GM19324 (cell line): Measurements from ENCODE around the gene CDKAL1.
"Not testable (repeated sequence)": the region's sequence is repeated elsewhere in the genome, so short reads cannot be mapped to it uniquely, and the experiment has no call there.

Source experiments
- ATAC-seq: cut with Tn5 transposase; IDR thresholded peaks from one replicate; pipeline ENCODE4 v1.9.1; 2021; ENCODE audit warnings: mild to moderate bottlenecking, moderate library complexity; ENCODE audit not compliant: unreplicated experiment, low FRiP score

CDKAL1 gene

DNA sequence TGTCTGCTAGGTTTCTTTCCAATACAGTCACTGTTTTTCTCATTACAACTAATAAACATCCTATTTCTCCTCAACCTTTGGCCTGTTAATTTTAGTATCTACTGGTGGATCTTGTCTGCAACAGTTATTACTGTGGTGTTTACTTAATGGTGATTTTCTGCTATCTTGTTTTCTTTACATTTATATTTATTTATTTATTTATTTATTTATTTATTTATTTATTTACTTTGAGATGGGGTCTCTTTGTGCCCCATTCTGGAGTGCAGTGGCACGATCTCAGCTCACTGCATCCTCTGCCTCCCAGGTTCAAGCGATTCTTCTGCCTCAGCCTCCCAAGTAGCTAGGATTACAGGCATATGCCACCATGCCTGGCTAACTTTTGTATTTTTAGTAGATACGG, 15.1 kb downstream of the CDKAL1 start:
- ATAC-seq = not testable (repeated sequence)

- no peak for ATAC-seq
Observed at GRCh38 chr6:20554326-20554725, 20.1 kb downstream of the CDKAL1 start.

GRCh38 chr6:20554817-20555216, 20.6 kb downstream of the CDKAL1 start:
- ATAC-seq = no peak

GRCh38 chr6:20559924-20560551, 25.8 kb downstream of the CDKAL1 start:
- no peak for ATAC-seq

- ATAC-seq = no peak
Observed at GRCh38 chr6:20563377-20563776, 29.1 kb downstream of the CDKAL1 start.

GRCh38 chr6:20564269-20564668, 30.0 kb downstream of the CDKAL1 start:
- no peak for ATAC-seq

GRCh38 chr6:20564777-20565176, 30.5 kb downstream of the CDKAL1 start:
- ATAC-seq = no peak

DNA sequence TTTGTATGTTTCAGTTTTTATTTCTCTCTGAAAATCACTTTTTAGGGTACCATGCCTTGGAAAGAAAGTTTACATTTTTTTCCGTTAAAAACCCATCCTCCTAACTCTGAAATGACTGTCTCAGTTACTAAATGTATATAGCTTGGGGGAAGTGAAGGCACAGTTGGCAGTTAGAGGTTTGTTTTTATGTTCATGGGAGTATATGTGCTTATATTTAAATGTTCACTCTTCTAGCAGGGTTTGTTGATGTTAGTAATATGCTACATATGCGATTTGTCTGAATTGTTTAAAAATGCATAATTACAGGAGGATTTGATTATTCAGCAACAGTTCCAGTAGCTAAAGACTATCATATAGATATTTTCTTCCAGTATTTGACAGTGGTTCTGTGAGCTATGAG, 31.1 kb downstream of the CDKAL1 start:
- no peak for ATAC-seq

- no peak for ATAC-seq
Observed at GRCh38 chr6:20566109-20566508, 31.9 kb downstream of the CDKAL1 start.

- no peak for ATAC-seq
Observed at GRCh38 chr6:20569000-20569610, 34.8 kb downstream of the CDKAL1 start.

DNA sequence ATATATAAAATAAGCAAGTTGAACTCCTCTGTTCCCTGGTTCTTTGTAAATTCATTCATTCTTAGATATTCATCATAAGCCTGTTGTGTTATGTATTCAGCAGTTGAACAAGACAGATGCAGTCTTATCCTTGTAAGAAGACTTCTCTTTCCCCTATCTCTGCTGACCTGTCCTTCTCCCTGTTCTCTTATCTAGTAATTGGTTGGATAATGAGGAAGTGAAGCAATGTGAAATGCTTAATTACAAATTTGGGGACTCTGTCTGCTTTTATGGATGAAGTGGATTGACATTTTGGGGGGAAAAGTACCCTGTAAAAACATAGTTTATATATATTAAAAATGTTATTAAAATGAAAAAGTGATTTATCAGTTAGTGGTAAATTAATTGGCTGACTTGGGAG, 37.0 kb downstream of the CDKAL1 start:
- ATAC-seq = no peak

DNA sequence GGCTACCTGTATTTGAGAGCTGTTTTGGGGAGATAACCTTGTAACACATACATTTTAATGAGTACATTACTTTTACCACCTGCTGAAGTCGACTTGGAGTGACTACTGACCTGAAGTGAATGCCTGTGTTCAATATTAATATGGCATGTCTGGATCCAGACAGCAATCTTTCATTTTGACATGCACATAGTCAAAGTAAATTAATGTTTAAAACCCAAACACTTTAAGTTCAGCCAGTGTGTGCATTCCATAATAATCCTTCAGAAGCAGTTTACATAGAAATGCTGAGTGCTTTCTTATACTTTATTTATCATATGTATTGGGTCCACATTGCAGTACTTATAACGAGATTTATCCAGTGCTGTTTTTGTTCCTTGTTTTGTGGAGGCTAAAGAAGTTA, 38.0 kb downstream of the CDKAL1 start:
- ATAC-seq = no peak

DNA sequence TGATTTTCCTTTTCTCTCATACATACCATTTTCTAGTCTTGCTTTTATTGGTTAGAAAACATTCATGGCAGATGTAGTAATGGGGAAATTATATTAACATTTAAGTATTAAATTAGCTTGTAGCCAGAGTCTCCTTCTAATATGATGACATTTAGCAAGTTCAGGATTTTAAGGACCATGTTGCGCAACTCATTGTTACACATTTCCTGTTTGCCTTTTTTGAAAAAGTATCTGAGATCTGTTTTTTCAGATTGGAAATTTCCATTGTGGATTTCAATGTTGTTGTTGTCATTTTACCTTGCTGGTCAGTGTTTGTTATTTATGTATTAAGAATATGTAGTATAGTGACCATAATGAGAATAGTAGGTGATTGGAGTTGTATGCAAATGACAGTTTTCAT, 38.7 kb downstream of the CDKAL1 start:
- ATAC-seq = no peak

GRCh38 chr6:20574355-20574754, 40.1 kb downstream of the CDKAL1 start:
- no peak for ATAC-seq

- ATAC-seq = no peak
Observed at GRCh38 chr6:20575125-20575524, 40.9 kb downstream of the CDKAL1 start.

- ATAC-seq = no peak
Observed at GRCh38 chr6:20575704-20576451, 41.6 kb downstream of the CDKAL1 start.

DNA sequence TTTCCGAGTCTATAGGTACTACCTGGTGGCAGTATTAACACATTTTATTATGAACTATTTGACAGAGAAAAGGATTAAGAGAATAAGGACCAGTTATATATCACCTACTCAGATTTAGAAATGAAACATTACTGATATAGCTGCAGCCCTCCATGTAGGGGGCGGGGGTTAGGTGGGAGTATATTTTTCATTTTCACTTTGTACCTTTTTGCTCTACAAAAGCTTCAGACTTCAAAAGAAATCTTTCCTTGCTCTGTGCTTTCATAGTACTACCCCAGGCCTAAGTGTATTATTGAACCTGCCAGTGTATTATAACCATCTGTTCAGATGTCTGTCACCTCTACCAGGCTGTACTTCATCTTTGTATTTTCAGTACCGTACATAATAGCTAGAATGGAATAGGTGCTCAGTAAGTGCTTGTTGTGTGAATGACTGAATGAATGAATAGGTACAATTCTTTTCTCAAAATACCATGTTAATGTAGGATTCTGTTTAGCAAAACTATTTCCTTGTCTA, 43.0 kb downstream of the CDKAL1 start:
- ATAC-seq = no peak

- no peak for ATAC-seq
Observed at GRCh38 chr6:20581070-20581469, 46.8 kb downstream of the CDKAL1 start.

DNA sequence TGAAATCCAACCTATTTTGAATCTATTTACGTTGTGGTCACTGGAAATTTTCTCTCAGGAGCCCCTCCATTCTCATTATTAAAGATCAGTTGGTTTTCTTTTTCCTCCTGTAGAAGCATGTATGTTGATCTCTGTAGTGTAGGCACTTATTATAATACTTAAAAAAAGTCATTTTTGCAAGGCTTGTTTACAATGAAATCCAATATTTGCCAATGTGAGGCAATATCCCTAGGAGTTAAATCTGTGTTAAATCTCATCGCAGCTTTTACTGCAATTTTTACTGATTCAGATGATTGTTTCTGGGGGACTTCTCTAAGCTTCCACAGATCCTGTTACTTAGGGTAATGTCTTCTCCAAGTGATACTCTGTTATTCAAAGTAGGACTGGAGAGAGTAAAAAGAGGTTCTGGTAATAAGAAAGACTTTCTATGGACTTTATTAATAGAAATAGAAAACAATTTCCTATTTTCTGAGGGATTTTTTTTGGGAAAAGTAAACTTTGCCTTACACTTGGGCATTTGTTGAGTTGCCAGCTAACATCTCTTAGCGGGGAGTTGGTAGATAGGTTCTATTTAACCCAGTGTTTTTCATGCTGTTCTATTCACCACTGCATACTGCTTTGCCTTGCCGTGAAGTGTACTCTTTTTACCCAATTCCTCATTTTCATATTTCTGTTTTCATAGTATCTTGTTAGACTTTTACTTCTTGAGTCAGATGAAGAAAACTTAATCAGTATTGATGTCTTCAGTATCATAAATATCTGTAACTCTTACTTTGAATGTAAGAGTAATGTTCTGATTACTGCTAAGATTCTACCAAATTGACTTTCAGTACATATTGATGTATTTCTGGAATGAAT, 48.6 kb downstream of the CDKAL1 start:
- ATAC-seq = no peak

DNA sequence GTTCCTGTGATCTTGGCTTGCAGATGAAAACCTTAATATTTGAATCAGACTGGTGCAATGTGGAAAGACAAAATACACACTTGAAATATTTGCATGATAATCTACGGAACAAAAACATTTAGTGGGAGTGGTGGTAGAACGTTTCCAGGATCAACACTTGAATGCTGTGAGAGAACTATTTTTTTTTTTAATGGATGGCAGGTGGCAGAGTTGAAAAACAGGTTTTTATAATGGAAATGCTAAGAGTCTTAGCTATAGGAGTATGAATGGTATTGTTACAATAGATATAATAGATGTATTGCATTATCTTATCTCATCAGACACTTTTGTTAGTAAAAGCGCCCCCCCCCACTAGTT, 49.2 kb downstream of the CDKAL1 start:
- ATAC-seq = no peak
